H1 (cell line): ENCODE data around the gene DHRS7C. TPM values are rescaled to one million over a fixed set of nuclear protein-coding genes. Genes with fewer than 3 reads are reported as not detected.

Experiments
- CTCF ChIA-PET: fragments of 300-600 bp; sonication (Branson Sonifier 250); formaldehyde crosslinking; loops from one replicate; lab custom pipeline; 2021; ENCODE audit not compliant: partially characterized antibody; lab: Charles Lee
- POLR2A ChIA-PET: fragments of 300-600 bp; sonication (Branson Sonifier 250); formaldehyde crosslinking; loops from one replicate; lab custom pipeline; 2021; ENCODE audit warnings: inconsistent platforms; ENCODE audit not compliant: partially characterized antibody; lab: Charles Lee
- DNase-seq, 2 experiments: peaks; one replicate each; pipeline versions ENCODE4 v3.0.0 to v3.0.0-alpha.2; 2010 to 2022; ENCODE audit warnings: low spot score in 2 of 2, low read depth in 1 of 2, mixed read lengths in 1 of 2
- FAIRE-seq: peaks from 2 replicates; lab custom pipeline; 2011; peaks lifted over from hg19 to GRCh38; lab: Jason Lieb, UNC
- H2AFZ ChIP-seq: 2 replicates; pipeline ENCODE4 v1.8.1; 2012; ENCODE audit warnings: low read length, inconsistent platforms
- H2AK5ac ChIP-seq: 2 replicates; pipeline ENCODE4 v1.6.1; 2013; ENCODE audit warnings: low read depth, low read length
- H2BK120ac ChIP-seq: replicated peaks from 2 replicates; pipeline ENCODE3; 2013; ENCODE audit warnings: low read depth, low read length, inconsistent platforms
- H2BK12ac ChIP-seq: 2 replicates; pipeline ENCODE4 v1.6.1; 2013; ENCODE audit warnings: low read depth, low read length
- H2BK15ac ChIP-seq: 2 replicates; pipeline ENCODE4 v1.6.1; 2013; ENCODE audit warnings: low read length
- H2BK20ac ChIP-seq: 2 replicates; pipeline ENCODE4 v1.6.1; 2013; ENCODE audit warnings: low read length
- H2BK5ac ChIP-seq: 2 replicates; pipeline ENCODE4 v1.6.1; 2013; ENCODE audit warnings: low read depth, low read length
- H3K14ac ChIP-seq: 2 replicates; pipeline ENCODE4 v1.6.1; 2013; ENCODE audit warnings: inconsistent platforms; ENCODE audit not compliant: insufficient read length
- H3K18ac ChIP-seq: 2 replicates; pipeline ENCODE4 v1.6.1; 2013; ENCODE audit warnings: low read length; ENCODE audit errors: extremely low read depth
- H3K23ac ChIP-seq: 2 replicates; pipeline ENCODE4 v1.6.1; 2013; ENCODE audit warnings: inconsistent platforms; ENCODE audit not compliant: insufficient read length
- H3K23me2 ChIP-seq: 2 replicates; pipeline ENCODE4 v1.6.1; 2013; ENCODE audit warnings: low read depth, low read length
- H3K27ac ChIP-seq: 2 replicates; pipeline ENCODE4 v1.6.1; 2011; ENCODE audit warnings: low read depth, low read length, inconsistent platforms
- H3K27me3 ChIP-seq, 4 experiments: replicated peaks in 1 of 4; 1 replicate in 1 of 4; 2 replicates in 3 of 4; pipeline versions ENCODE4 v1.6.1 to v1.8.1; 2011 to 2013; ENCODE audit warnings: low read length in 3 of 4, mild to moderate bottlenecking in 3 of 4, inconsistent platforms in 2 of 4, mixed read lengths in 2 of 4, moderate library complexity in 1 of 4; ENCODE audit not compliant: control insufficient read depth in 3 of 4, insufficient read depth in 3 of 4; ENCODE audit errors: extremely low read depth in 1 of 4
- H3K36me3 ChIP-seq, 4 experiments: 2 replicates each; pipeline versions ENCODE4 v1.6.1 to v1.8.1; 2011 to 2013; ENCODE audit warnings: mild to moderate bottlenecking in 4 of 4, low read length in 3 of 4, moderate library complexity in 2 of 4, control low read depth in 1 of 4, inconsistent platforms in 1 of 4; ENCODE audit not compliant: insufficient read depth in 4 of 4, control insufficient read depth in 2 of 4
- H3K4ac ChIP-seq: replicated peaks from 2 replicates; pipeline ENCODE3; 2013; ENCODE audit warnings: low read length, low read depth, mixed read lengths, inconsistent platforms; ENCODE audit not compliant: insufficient read length
- H3K4me1 ChIP-seq, 4 experiments: replicated peaks in 1 of 4; 1 replicate in 1 of 4; 2 replicates in 3 of 4; pipeline versions ENCODE4 v1.6.1 to v1.8.1; 2011 to 2013; ENCODE audit warnings: low read length in 3 of 4, inconsistent platforms in 2 of 4, mixed read lengths in 1 of 4; ENCODE audit not compliant: insufficient read depth in 4 of 4, control insufficient read depth in 3 of 4
- H3K4me2 ChIP-seq, 2 experiments: 2 replicates each; pipeline versions ENCODE4 v1.6.1 to v1.8.1; 2011 to 2013; ENCODE audit warnings: low read depth in 2 of 2, low read length in 2 of 2, control low read depth in 1 of 2, inconsistent platforms in 1 of 2, mild to moderate bottlenecking in 1 of 2; ENCODE audit not compliant: insufficient read depth in 1 of 2
- H3K4me3 ChIP-seq, 4 experiments: fragments of 200-600, 300-600 bp in 1 of 4; sonication (generic), shearing (Covaris generic), sonication (Bioruptor Twin) in 1 of 4; 2 replicates each; pipeline versions ENCODE4 v1.5.1 to v1.8.1; 2011 to 2016; ENCODE audit warnings: low read length in 4 of 4, low read depth in 3 of 4, control low read depth in 2 of 4, inconsistent platforms in 2 of 4, mild to moderate bottlenecking in 2 of 4, mixed read lengths in 1 of 4, moderate library complexity in 1 of 4; ENCODE audit not compliant: insufficient read depth in 2 of 4; ENCODE audit errors: extremely low read depth in 1 of 4
- H3K56ac ChIP-seq: replicated peaks from 2 replicates; pipeline ENCODE3; 2013; ENCODE audit warnings: low read depth, mild to moderate bottlenecking, mixed read lengths, low read length, inconsistent platforms; ENCODE audit not compliant: insufficient read length
- H3K79me1 ChIP-seq: 2 replicates; pipeline ENCODE4 v1.6.1; 2013; ENCODE audit warnings: low read depth, low read length, control low read depth
- H3K79me2 ChIP-seq, 2 experiments: 2 replicates each; pipeline versions ENCODE4 v1.6.1 to v1.8.1; 2012 to 2013; ENCODE audit warnings: low read length in 2 of 2, mild to moderate bottlenecking in 2 of 2, inconsistent platforms in 1 of 2; ENCODE audit not compliant: insufficient read depth in 2 of 2, control insufficient read depth in 1 of 2
- H3K9ac ChIP-seq, 4 experiments: replicated peaks in 1 of 4; 1 replicate in 1 of 4; 2 replicates in 3 of 4; pipeline versions ENCODE4 v1.6.1 to v1.8.1; 2011 to 2013; ENCODE audit warnings: low read depth in 3 of 4, low read length in 3 of 4, control low read depth in 2 of 4, mild to moderate bottlenecking in 2 of 4, moderate library complexity in 2 of 4, inconsistent platforms in 1 of 4; ENCODE audit errors: extremely low read depth in 1 of 4
- H3K9me3 ChIP-seq, 2 experiments: 2 replicates each; pipeline versions ENCODE4 v1.6.1 to v1.8.1; 2012 to 2013; ENCODE audit warnings: mild to moderate bottlenecking in 2 of 2, moderate library complexity in 2 of 2, control low read depth in 1 of 2, inconsistent platforms in 1 of 2, low read depth in 1 of 2, low read length in 1 of 2, mixed read lengths in 1 of 2; ENCODE audit not compliant: insufficient read depth in 2 of 2
- H4K20me1 ChIP-seq, 2 experiments: replicated peaks in 1 of 2; 2 replicates each; pipeline versions ENCODE3 to v1.8.1; 2011 to 2013; ENCODE audit warnings: inconsistent platforms in 2 of 2, low read length in 2 of 2, mild to moderate bottlenecking in 1 of 2; ENCODE audit not compliant: insufficient read depth in 2 of 2, control insufficient read depth in 1 of 2
- H4K5ac ChIP-seq: 2 replicates; pipeline ENCODE4 v1.6.1; 2013; ENCODE audit warnings: low read length, low read depth, mixed read lengths, inconsistent platforms; ENCODE audit not compliant: insufficient read length
- H4K8ac ChIP-seq: 2 replicates; pipeline ENCODE4 v1.8.0; 2013; ENCODE audit warnings: mild to moderate bottlenecking, moderate library complexity, low read length, inconsistent platforms; ENCODE audit not compliant: insufficient read depth; ENCODE audit errors: extremely low read depth
- H4K91ac ChIP-seq: replicated peaks from 2 replicates; pipeline ENCODE3; 2013; ENCODE audit warnings: low read length, mixed read lengths, inconsistent platforms; ENCODE audit not compliant: insufficient read length
- CTBP2 ChIP-seq: IDR thresholded peaks from 2 replicates; pipeline ENCODE4 v1.7.0; 2011; ENCODE audit warnings: borderline replicate concordance, mild to moderate bottlenecking, moderate library complexity, mixed read lengths, low read length; ENCODE audit not compliant: insufficient read depth, insufficient read length
- EP300 ChIP-seq, 2 experiments: IDR thresholded peaks; 1 replicate in 1 of 2; 2 replicates in 1 of 2; pipeline ENCODE4 v1.6.1; 2011 to 2012; ENCODE audit warnings: low read depth in 2 of 2, low read length in 2 of 2, mild to moderate bottlenecking in 2 of 2, borderline replicate concordance in 1 of 2, inconsistent platforms in 1 of 2, moderate library complexity in 1 of 2
- RNF2 ChIP-seq: fragments of 200-900, 300-1000 bp; sonication (generic); IDR thresholded peaks from 2 replicates; pipeline ENCODE4 v1.7.1; 2016; ENCODE audit warnings: borderline replicate concordance, low read depth, mild to moderate bottlenecking, antibody characterized with exemption, low read length; ENCODE audit not compliant: poor library complexity, severe bottlenecking; ENCODE audit errors: missing control alignments
- SIN3A ChIP-seq, 2 experiments: IDR thresholded peaks in 1 of 2; conservative IDR thresholded peaks in 1 of 2; 2 replicates each; pipeline ENCODE4 v1.6.1; 2011 to 2012; ENCODE audit warnings: low read length in 2 of 2, improper control_type of control experiment in 1 of 2, low read depth in 1 of 2, mild to moderate bottlenecking in 1 of 2
- SP4 ChIP-seq: IDR thresholded peaks from 2 replicates; pipeline ENCODE4 v1.6.1; 2012; ENCODE audit warnings: low read length, inconsistent platforms
- SRF ChIP-seq: IDR thresholded peaks from 2 replicates; pipeline ENCODE4 v1.6.1; 2011; ENCODE audit warnings: mild to moderate bottlenecking, low read depth, low read length, moderate library complexity
- WGBS, 2 experiments: shearing (Covaris generic) in 1 of 2; methylation state at CpG; one replicate each; pipeline versions ENCODE4 v1.1.6 to v1.1.7; 2013 to 2015; ENCODE audit warnings: low lambda C conversion rate in 2 of 2, mixed read lengths in 2 of 2, inconsistent platforms in 1 of 2, low coverage in 1 of 2, missing lambda C conversion rate in 1 of 2; ENCODE audit not compliant: insufficient replicate concordance in 2 of 2, insufficient coverage in 1 of 2, insufficient read length in 1 of 2; ENCODE audit errors: extremely low coverage in 1 of 2, missing lambda C conversion rate in 1 of 2; 5-methylcytosine and 5-hydroxymethylcytosine counted together
- polyA plus RNA-seq, 7 experiments: library from polyadenylated mRNA; depleted of rRNA in 3 of 7; stranded (reverse) in 5 of 7; unstranded in 2 of 7; fragments of >200 nt in 5 of 7; fragments of 200-250 nt in 2 of 7; gene quantifications; 1 replicate in 5 of 7; 2 replicates in 1 of 7; 4 replicates in 1 of 7; pipeline versions ENCODE4 v1.2.1 to v1.2.3, GENCODE V29; 2011 to 2013; ENCODE audit warnings: missing spikeins in 2 of 7, mixed read lengths in 2 of 7
- total RNA-seq: library from RNA; stranded (reverse); fragmentation: NEBNext Ultra II Directional; extraction: Animal tissue kit (Norgen Biotek cat#: 25700); gene quantifications from 2 replicates; pipeline ENCODE4 v1.2.1, GENCODE V29; 2021

Gene DHRS7C
- total and polyA plus RNA-seq, 2 of the 8 experiments (the other 6 are each of a cell fraction or from before 2014, with no cell fraction given), result not detected

DNA sequence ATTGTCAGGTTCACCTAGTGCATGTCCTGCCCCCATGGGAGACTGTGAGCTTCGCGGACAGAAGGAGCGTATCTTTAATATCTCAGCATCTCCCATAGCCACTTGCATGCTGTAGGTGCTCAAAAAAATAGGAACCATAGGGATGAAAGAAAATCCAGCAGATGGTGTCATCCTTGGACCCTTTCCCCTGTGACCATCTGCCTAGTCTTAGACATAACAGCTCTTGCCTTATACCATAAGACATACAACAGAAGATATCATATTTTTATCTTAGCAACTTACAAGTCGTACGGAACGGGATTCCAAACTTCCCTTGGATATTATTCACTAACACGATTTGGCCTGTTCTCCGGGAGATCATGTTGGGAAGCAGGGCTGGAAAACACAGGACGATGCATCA, 14.5 kb downstream of the DHRS7C start:
- ChIA-PET POLR2A (no interaction called here), CTCF (interaction anchor here (0.6 kb wide), 1 partner anchor 8 kb away, joined by 4 read pairs; no protein-coding TSS in a partner anchor)
- no peak overlapping the region for H3K27ac ChIP-seq
- H2BK15ac ChIP-seq, result no peak overlapping the region
- no peaks in the 10 kb centered on the region for H3K23me2 ChIP-seq
- H4K20me1 ChIP-seq, result no peaks in the 10 kb centered on the region
- H3K4me3 ChIP-seq, result no peak overlapping the region
- no peak overlapping the region; the same call in 1 of the 2 replicates for H2BK12ac ChIP-seq
- no peak overlapping the region for H3K14ac ChIP-seq
- H2BK20ac ChIP-seq, result no peak overlapping the region
- H4K5ac ChIP-seq, result no peak overlapping the region
- H2BK5ac ChIP-seq, result no peak overlapping the region
- FAIRE-seq (no peak), DNase-seq (no peak)
- H3K27me3 ChIP-seq, result no peaks in the 10 kb centered on the region
- H3K18ac ChIP-seq, result no peak overlapping the region
- no peak overlapping the region for H4K91ac ChIP-seq
- WGBS, 2 experiments, result 94% methylated on average over 8 of the region's 9 CpGs; no CpG with 5 or more reads in 1 of the 2 experiments
- H3K4ac ChIP-seq, result no peak overlapping the region
- TF ChIP-seq SIN3A (conservative IDR thresholded peaks at IDR 0.05 in 1 of 2, IDR thresholded peaks at IDR 0.05 in 1 of 2; ENCODE audit: low read depth in 1 of 2, low read length in 2 of 2), result no peak
- no peak for TF ChIP-seq RNF2
- TF ChIP-seq EP300 (IDR thresholded peaks at IDR 0.05; ENCODE audit: borderline replicate concordance in 1 of 2, low read depth in 2 of 2, low read length in 2 of 2), result no peak
- no peak for TF ChIP-seq CTBP2
- no peak for TF ChIP-seq SRF
- no peak for TF ChIP-seq SP4
- H4K8ac ChIP-seq, result no peak overlapping the region; the same call in 1 of the 2 replicates
- H2BK120ac ChIP-seq, result no peak overlapping the region
- no peak overlapping the region for H3K56ac ChIP-seq
- H2AFZ ChIP-seq, result no peak overlapping the region
- H3K79me1 ChIP-seq, result no peaks in the 10 kb centered on the region
- H3K23ac ChIP-seq, result no peak overlapping the region
- H3K9me3 ChIP-seq, result no peaks in the 10 kb centered on the region
- no peaks in the 10 kb centered on the region for H3K36me3 ChIP-seq
- H3K9ac ChIP-seq, result no peak overlapping the region
- no peaks in the 10 kb centered on the region for H3K4me1 ChIP-seq
- H2AK5ac ChIP-seq, result no peak overlapping the region
- H3K4me2 ChIP-seq, result no peak overlapping the region
- H3K79me2 ChIP-seq, result no peaks in the 10 kb centered on the region
